HEK293 (cell line): Measurements from ENCODE around the gene SLC16A13.

ENCODE experiments used
- CTCF ChIA-PET: fragments of 350-600 bp; formaldehyde crosslinking; extraction: SDS; loops from one replicate; lab custom pipeline; 2021; ENCODE audit warnings: antibody characterized with exemption; lab: Yijun Ruan, JAX
- POLR2A ChIA-PET: fragments of 300-600 bp; formaldehyde crosslinking; extraction: SDS; loops from one replicate; lab custom pipeline; 2020; ENCODE audit warnings: antibody characterized with exemption, inconsistent platforms; lab: Yijun Ruan, JAX
- H3K27ac ChIP-seq: fragments of 200-500 bp; sonication (Bioruptor generic); 2 replicates; pipeline ENCODE4 v1.5.1; 2014; ENCODE audit warnings: low read depth, low read length, control low read depth, inconsistent platforms; ENCODE audit errors: extremely low read depth
- H3K36me3 ChIP-seq, 2 experiments: fragments of 200-500 bp in 1 of 2; sonication (Bioruptor generic) in 1 of 2; 1 replicate in 1 of 2; 2 replicates in 1 of 2; pipeline ENCODE4 v1.5.1; 2014 to 2017; ENCODE audit warnings: inconsistent platforms in 2 of 2, low read length in 2 of 2; ENCODE audit not compliant: control insufficient read depth in 2 of 2, insufficient read depth in 1 of 2
- H3K4me1 ChIP-seq: fragments of 200-500 bp; sonication (Bioruptor generic); 2 replicates; pipeline ENCODE4 v1.5.1; 2014; ENCODE audit warnings: mild to moderate bottlenecking, low read length, inconsistent platforms; ENCODE audit not compliant: control insufficient read depth, insufficient read depth
- H3K4me3 ChIP-seq: 2 replicates; pipeline ENCODE4 v1.5.1; 2011; ENCODE audit warnings: low read depth, mild to moderate bottlenecking, control low read depth, low read length, moderate library complexity
- H3K9me3 ChIP-seq: fragments of 200-500 bp; sonication (Bioruptor generic); 2 replicates; pipeline ENCODE4 v1.5.1; 2014; ENCODE audit warnings: low read depth, low read length, inconsistent platforms; ENCODE audit not compliant: control insufficient read depth, insufficient read depth
- BCL11A ChIP-seq: fragments of 450-650 bp; formaldehyde crosslinking; IDR thresholded peaks from 2 replicates; pipeline ENCODE4 v1.5.1; 2016; ENCODE audit warnings: low read depth, missing biosample characterization, missing genetic modification characterization
- KLF1 ChIP-seq: fragments of 450-650 bp; formaldehyde crosslinking; IDR thresholded peaks from 2 replicates; pipeline ENCODE4 v1.5.1; 2016; ENCODE audit warnings: missing biosample characterization, missing genetic modification characterization
- MYNN ChIP-seq: fragments of 450-650 bp; formaldehyde crosslinking; IDR thresholded peaks from 2 replicates; pipeline ENCODE4 v1.5.1; 2016; ENCODE audit warnings: missing biosample characterization, missing genetic modification characterization, borderline replicate concordance
- OVOL3 ChIP-seq: fragments of 450-650 bp; formaldehyde crosslinking; IDR thresholded peaks from 2 replicates; pipeline ENCODE4 v1.5.1; 2016; ENCODE audit warnings: missing biosample characterization, missing genetic modification characterization
- SP7 ChIP-seq: fragments of 450-650 bp; formaldehyde crosslinking; IDR thresholded peaks from 2 replicates; pipeline ENCODE4 v1.5.1; 2016; ENCODE audit warnings: missing biosample characterization, missing genetic modification characterization
- TRIM28 ChIP-seq: IDR thresholded peaks from 2 replicates; pipeline ENCODE4 v1.6.1; 2011; ENCODE audit warnings: low read length, control low read depth, borderline replicate concordance
- ZNF19 ChIP-seq: fragments of 450-650 bp; formaldehyde crosslinking; IDR thresholded peaks from 2 replicates; pipeline ENCODE4; 2016; ENCODE audit warnings: missing biosample characterization, missing genetic modification characterization, low read depth
- ZNF214 ChIP-seq: fragments of 450-650 bp; formaldehyde crosslinking; IDR thresholded peaks from 2 replicates; pipeline ENCODE4 v1.5.1; 2017; ENCODE audit warnings: missing biosample characterization, mild to moderate bottlenecking, missing genetic modification characterization, borderline replicate concordance
- ZNF23 ChIP-seq: fragments of 450-650 bp; formaldehyde crosslinking; IDR thresholded peaks from 2 replicates; pipeline ENCODE4 v1.5.1; 2016; ENCODE audit warnings: missing biosample characterization, missing genetic modification characterization, borderline replicate concordance
- ZNF239 ChIP-seq: fragments of 450-650 bp; formaldehyde crosslinking; IDR thresholded peaks from 2 replicates; pipeline ENCODE4 v1.5.1; 2016; ENCODE audit warnings: missing biosample characterization, missing genetic modification characterization
- ZNF335 ChIP-seq: fragments of 450-650 bp; formaldehyde crosslinking; conservative IDR thresholded peaks from 2 replicates; pipeline ENCODE4 v1.5.1; 2016; ENCODE audit warnings: missing biosample characterization, missing genetic modification characterization
- ZNF341 ChIP-seq: fragments of 450-650 bp; formaldehyde crosslinking; IDR thresholded peaks from 2 replicates; pipeline ENCODE4; 2016; ENCODE audit warnings: low read depth, missing biosample characterization, missing genetic modification characterization
- ZNF398 ChIP-seq: fragments of 450-650 bp; formaldehyde crosslinking; IDR thresholded peaks from 2 replicates; pipeline ENCODE4 v1.5.1; 2017; ENCODE audit warnings: missing biosample characterization, missing genetic modification characterization
- ZNF48 ChIP-seq: fragments of 450-650 bp; formaldehyde crosslinking; IDR thresholded peaks from 2 replicates; pipeline ENCODE4 v1.5.1; 2016; ENCODE audit warnings: missing biosample characterization, missing genetic modification characterization
- ZNF610 ChIP-seq: fragments of 450-650 bp; formaldehyde crosslinking; IDR thresholded peaks from 2 replicates; pipeline ENCODE4 v1.5.1; 2016; ENCODE audit warnings: missing biosample characterization, missing genetic modification characterization, borderline replicate concordance
- ZNF623 ChIP-seq: fragments of 450-650 bp; formaldehyde crosslinking; IDR thresholded peaks from 2 replicates; pipeline ENCODE4 v1.5.1; 2016; ENCODE audit warnings: missing biosample characterization, missing genetic modification characterization
- ZNF654 ChIP-seq: fragments of 450-650 bp; formaldehyde crosslinking; IDR thresholded peaks from 2 replicates; pipeline ENCODE4 v1.5.1; 2016; ENCODE audit warnings: low read depth, missing biosample characterization, missing genetic modification characterization
- ZNF660 ChIP-seq: fragments of 450-650 bp; IDR thresholded peaks from 2 replicates; pipeline ENCODE4 v1.5.1; 2018; ENCODE audit warnings: missing biosample characterization, mild to moderate bottlenecking, missing genetic modification characterization
- ZNF692 ChIP-seq: fragments of 450-650 bp; formaldehyde crosslinking; IDR thresholded peaks from 2 replicates; pipeline ENCODE4 v1.5.1; 2016; ENCODE audit warnings: missing biosample characterization, missing genetic modification characterization
- ZNF707 ChIP-seq: fragments of 450-650 bp; formaldehyde crosslinking; IDR thresholded peaks from 2 replicates; pipeline ENCODE4 v1.5.1; 2016; ENCODE audit warnings: missing biosample characterization, missing genetic modification characterization
- ZNF747 ChIP-seq: fragments of 450-650 bp; formaldehyde crosslinking; IDR thresholded peaks from 2 replicates; pipeline ENCODE4 v1.5.1; 2016; ENCODE audit warnings: missing biosample characterization, missing genetic modification characterization
- ZNF785 ChIP-seq: fragments of 450-650 bp; formaldehyde crosslinking; IDR thresholded peaks from 2 replicates; pipeline ENCODE4 v1.5.1; 2016; ENCODE audit warnings: missing biosample characterization, missing genetic modification characterization
- ZSCAN16 ChIP-seq: fragments of 450-650 bp; formaldehyde crosslinking; IDR thresholded peaks from 2 replicates; pipeline ENCODE4 v1.5.1; 2016; ENCODE audit warnings: missing biosample characterization, missing genetic modification characterization
- ZSCAN5A ChIP-seq: fragments of 450-650 bp; formaldehyde crosslinking; IDR thresholded peaks from 2 replicates; pipeline ENCODE4 v1.5.1; 2016; ENCODE audit warnings: missing biosample characterization, missing genetic modification characterization
- TF ChIP-seq, protein P1 (sequence below): fragments of 450-650 bp; formaldehyde crosslinking; IDR thresholded peaks from 2 replicates; pipeline ENCODE4 v1.5.1; 2016; ENCODE audit warnings: missing biosample characterization, missing genetic modification characterization
- TF ChIP-seq, protein P2 (sequence below): fragments of 450-650 bp; formaldehyde crosslinking; IDR thresholded peaks from 2 replicates; pipeline ENCODE4 v1.5.1; 2016; ENCODE audit warnings: missing biosample characterization, missing genetic modification characterization

Gene SLC16A13

DNA sequence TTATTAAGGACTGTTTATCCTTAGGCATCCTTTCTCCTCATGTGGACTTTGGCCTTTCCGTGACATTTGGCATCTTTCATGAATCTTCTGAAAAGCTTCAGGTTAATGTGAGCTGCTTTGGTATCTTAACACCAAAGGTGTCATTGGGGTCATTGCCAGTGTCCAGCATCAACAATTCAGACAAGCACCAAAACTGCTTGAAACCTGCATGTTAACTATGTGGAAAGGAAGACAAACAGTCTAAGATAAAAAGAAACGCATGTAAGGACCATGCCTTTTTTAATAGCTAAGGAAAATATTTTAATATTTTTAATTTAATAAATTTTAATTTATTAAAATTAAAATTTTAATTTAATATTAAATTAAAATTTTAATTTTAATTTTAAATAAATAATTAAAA lies 32.1 kb upstream of the SLC16A13 start (continued):
- TF ChIP-seq, protein P1, sequence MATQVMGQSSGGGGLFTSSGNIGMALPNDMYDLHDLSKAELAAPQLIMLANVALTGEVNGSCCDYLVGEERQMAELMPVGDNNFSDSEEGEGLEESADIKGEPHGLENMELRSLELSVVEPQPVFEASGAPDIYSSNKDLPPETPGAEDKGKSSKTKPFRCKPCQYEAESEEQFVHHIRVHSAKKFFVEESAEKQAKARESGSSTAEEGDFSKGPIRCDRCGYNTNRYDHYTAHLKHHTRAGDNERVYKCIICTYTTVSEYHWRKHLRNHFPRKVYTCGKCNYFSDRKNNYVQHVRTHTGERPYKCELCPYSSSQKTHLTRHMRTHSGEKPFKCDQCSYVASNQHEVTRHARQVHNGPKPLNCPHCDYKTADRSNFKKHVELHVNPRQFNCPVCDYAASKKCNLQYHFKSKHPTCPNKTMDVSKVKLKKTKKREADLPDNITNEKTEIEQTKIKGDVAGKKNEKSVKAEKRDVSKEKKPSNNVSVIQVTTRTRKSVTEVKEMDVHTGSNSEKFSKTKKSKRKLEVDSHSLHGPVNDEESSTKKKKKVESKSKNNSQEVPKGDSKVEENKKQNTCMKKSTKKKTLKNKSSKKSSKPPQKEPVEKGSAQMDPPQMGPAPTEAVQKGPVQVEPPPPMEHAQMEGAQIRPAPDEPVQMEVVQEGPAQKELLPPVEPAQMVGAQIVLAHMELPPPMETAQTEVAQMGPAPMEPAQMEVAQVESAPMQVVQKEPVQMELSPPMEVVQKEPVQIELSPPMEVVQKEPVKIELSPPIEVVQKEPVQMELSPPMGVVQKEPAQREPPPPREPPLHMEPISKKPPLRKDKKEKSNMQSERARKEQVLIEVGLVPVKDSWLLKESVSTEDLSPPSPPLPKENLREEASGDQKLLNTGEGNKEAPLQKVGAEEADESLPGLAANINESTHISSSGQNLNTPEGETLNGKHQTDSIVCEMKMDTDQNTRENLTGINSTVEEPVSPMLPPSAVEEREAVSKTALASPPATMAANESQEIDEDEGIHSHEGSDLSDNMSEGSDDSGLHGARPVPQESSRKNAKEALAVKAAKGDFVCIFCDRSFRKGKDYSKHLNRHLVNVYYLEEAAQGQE = no peak
- TF ChIP-seq ZNF398 (tag by site-specific recombination) (no peak), ZNF692 (tag by site-specific recombination) (no peak), KLF1 (tag by site-specific recombination) (no peak), ZNF19 (tag by site-specific recombination) (no peak)

- Histone ChIP-seq H3K4me1 (no peaks in the 10 kb centered on the region), H3K4me3 (no peak overlapping the region), H3K36me3 (peaks cover 7 to 47% of the 10 kb centered on the region in 2 experiments), H3K9me3 (no peaks in the 10 kb centered on the region), H3K27ac (no peak overlapping the region)
- ChIA-PET CTCF (interaction anchor here (0.5 to 8.7 kb wide), 80 partner anchors 9 to 1297 kb away, joined by 3 to 169 read pairs (median 4); partner anchors contain the start of genes ALOX12 and RNASEK), POLR2A (interaction anchor here (0.9 to 1.2 kb wide), 3 partner anchors 11 to 91 kb away, joined by 3 to 4 read pairs (median 3); no protein-coding TSS in a partner anchor)
- TF ChIP-seq ZNF660 (tag by site-specific recombination) (0 out of 2 replicates have a peak, but pooled peaks have one; percentile 35), ZNF48 (no peak), ZNF214 (tag by site-specific recombination) (no peak), ZNF335 (tag by site-specific recombination) (peak; percentile 57), ZNF785 (tag by site-specific recombination) (no peak), MYNN (tag by site-specific recombination) (peak; percentile 77; the same call in 1 of the 2 replicates), ZNF610 (tag by site-specific recombination) (no peak), ZNF654 (tag by site-specific recombination) (peak; percentile 95), ZNF707 (tag by site-specific recombination) (no peak), OVOL3 (tag by site-specific recombination) (no peak), TRIM28 (0 out of 2 replicates have a peak, but pooled peaks have one; percentile 15), ZNF23 (tag by site-specific recombination) (no peak), ZNF747 (tag by site-specific recombination) (no peak), ZSCAN16 (tag by site-specific recombination) (no peak), ZNF341 (tag by site-specific recombination) (no peak), ZSCAN5A (no peak), SP7 (tag by site-specific recombination) (no peak), ZNF239 (tag by site-specific recombination) (no peak), BCL11A (tag by site-specific recombination) (no peak), ZNF623 (tag by site-specific recombination) (0 out of 2 replicates have a peak, but pooled peaks have one; percentile 24)
- TF ChIP-seq, protein P2, sequence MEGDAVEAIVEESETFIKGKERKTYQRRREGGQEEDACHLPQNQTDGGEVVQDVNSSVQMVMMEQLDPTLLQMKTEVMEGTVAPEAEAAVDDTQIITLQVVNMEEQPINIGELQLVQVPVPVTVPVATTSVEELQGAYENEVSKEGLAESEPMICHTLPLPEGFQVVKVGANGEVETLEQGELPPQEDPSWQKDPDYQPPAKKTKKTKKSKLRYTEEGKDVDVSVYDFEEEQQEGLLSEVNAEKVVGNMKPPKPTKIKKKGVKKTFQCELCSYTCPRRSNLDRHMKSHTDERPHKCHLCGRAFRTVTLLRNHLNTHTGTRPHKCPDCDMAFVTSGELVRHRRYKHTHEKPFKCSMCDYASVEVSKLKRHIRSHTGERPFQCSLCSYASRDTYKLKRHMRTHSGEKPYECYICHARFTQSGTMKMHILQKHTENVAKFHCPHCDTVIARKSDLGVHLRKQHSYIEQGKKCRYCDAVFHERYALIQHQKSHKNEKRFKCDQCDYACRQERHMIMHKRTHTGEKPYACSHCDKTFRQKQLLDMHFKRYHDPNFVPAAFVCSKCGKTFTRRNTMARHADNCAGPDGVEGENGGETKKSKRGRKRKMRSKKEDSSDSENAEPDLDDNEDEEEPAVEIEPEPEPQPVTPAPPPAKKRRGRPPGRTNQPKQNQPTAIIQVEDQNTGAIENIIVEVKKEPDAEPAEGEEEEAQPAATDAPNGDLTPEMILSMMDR (tag by site-specific recombination) = peak; percentile 58
Observed at GRCh38 chr17:7004398-7005253, 31.2 kb upstream of the SLC16A13 start.
